Breast epithelium (tissue), 4 donors: ENCODE results near the gene CCDC82. TPM values are rescaled to one million over a fixed set of nuclear protein-coding genes. Genes with fewer than 3 reads are reported as not detected.

ENCODE experiments used
- DNase-seq, 2 donors: peaks; one replicate each; pipeline ENCODE4 v3.0.0-alpha.2; 2019; ENCODE audit warnings: low spot score in 2 of 2
- H3K27ac ChIP-seq, 2 donors: fragments of 200-600 bp; sonication (generic) in 1 of 2; one replicate each; pipeline ENCODE4 v1.5.1; 2016 to 2019; ENCODE audit warnings: mild to moderate bottlenecking in 1 of 2
- H3K27me3 ChIP-seq, 2 donors: fragments of 200-600 bp; sonication (generic) in 1 of 2; one replicate each; pipeline versions ENCODE4 v1.5.1 to v1.6.0; 2017 to 2019; ENCODE audit warnings: control low read depth in 1 of 2, mild to moderate bottlenecking in 1 of 2
- H3K36me3 ChIP-seq: fragments of 200-600 bp; one replicate; pipeline ENCODE4 v1.5.1; 2019
- H3K4me1 ChIP-seq, 2 donors: fragments of 200-600 bp; sonication (generic); one replicate each; pipeline ENCODE4 v1.5.1; 2016 to 2019; ENCODE audit warnings: control low read depth in 1 of 2
- H3K4me3 ChIP-seq, 3 donors: fragments of 200-600 bp; sonication (generic); 1 replicate in 2 of 3; 2 replicates in 1 of 3; pipeline ENCODE4 v1.5.1; 2016 to 2019; ENCODE audit warnings: mild to moderate bottlenecking in 3 of 3, moderate library complexity in 2 of 3
- H3K9me3 ChIP-seq, 2 donors: fragments of 200-600 bp; sonication (generic) in 1 of 2; one replicate each; pipeline ENCODE4 v1.5.1; 2016 to 2019; ENCODE audit warnings: control low read depth in 1 of 2
- POLR2A ChIP-seq: fragments of 450-650 bp; IDR thresholded peaks from one replicate; pipeline ENCODE4 v1.6.1; 2016; ENCODE audit warnings: antibody characterized with exemption, mild to moderate bottlenecking, moderate library complexity
- POLR2AphosphoS5 ChIP-seq, 3 donors: sonication (generic); formaldehyde crosslinking; IDR thresholded peaks; one replicate each; pipeline ENCODE4 v1.6.1; 2017; ENCODE audit warnings: antibody characterized with exemption in 3 of 3
- intact Hi-C: fragments of 100-400 bp; cut with DNase I; formaldehyde crosslinking; loops from one replicate; pipeline ENCODE4 v1.15.1; 2023; ENCODE audit warnings: low total_unique reads
- total RNA-seq, 3 donors: library from RNA; depleted of rRNA; stranded (reverse); fragments of >200 nt; gene quantifications; one replicate each; pipeline ENCODE4 v1.1.0, GENCODE V29; 2016
- TF ChIP-seq, protein P1 (sequence below), 3 donors: fragments of 450-650 bp; IDR thresholded peaks; one replicate each; pipeline ENCODE4 v1.5.1; 2016 to 2017; ENCODE audit warnings: antibody characterized with exemption in 3 of 3, mild to moderate bottlenecking in 3 of 3, moderate library complexity in 3 of 3

CCDC82 gene
- total RNA-seq, 3 donors from 2014 or later = 27.2 to 30.7 (median 29.5) TPM

GRCh38 chr11:96339706-96340554 lies 49.8 kb downstream of the CCDC82 start:
- no peak for TF ChIP-seq POLR2A
- TF ChIP-seq, protein P1, sequence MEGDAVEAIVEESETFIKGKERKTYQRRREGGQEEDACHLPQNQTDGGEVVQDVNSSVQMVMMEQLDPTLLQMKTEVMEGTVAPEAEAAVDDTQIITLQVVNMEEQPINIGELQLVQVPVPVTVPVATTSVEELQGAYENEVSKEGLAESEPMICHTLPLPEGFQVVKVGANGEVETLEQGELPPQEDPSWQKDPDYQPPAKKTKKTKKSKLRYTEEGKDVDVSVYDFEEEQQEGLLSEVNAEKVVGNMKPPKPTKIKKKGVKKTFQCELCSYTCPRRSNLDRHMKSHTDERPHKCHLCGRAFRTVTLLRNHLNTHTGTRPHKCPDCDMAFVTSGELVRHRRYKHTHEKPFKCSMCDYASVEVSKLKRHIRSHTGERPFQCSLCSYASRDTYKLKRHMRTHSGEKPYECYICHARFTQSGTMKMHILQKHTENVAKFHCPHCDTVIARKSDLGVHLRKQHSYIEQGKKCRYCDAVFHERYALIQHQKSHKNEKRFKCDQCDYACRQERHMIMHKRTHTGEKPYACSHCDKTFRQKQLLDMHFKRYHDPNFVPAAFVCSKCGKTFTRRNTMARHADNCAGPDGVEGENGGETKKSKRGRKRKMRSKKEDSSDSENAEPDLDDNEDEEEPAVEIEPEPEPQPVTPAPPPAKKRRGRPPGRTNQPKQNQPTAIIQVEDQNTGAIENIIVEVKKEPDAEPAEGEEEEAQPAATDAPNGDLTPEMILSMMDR (IDR thresholded peaks at IDR 0.05) = no peak
- TF ChIP-seq POLR2AphosphoS5 (IDR thresholded peaks at IDR 0.05) = no peak
- no peaks in the 10 kb centered on the region for H3K9me3 ChIP-seq
- H3K27me3 ChIP-seq = no peaks in the 10 kb centered on the region
- intact Hi-C loops = loop anchor here (10.0 kb wide), 1 partner anchor 1785 kb away; no protein-coding TSS in a partner anchor
- peak overlapping the region; percentile 62 to 87 (median 72) for H3K4me3 ChIP-seq
- H3K27ac ChIP-seq = peak overlapping the region; percentile 94 to 96
- H3K4me1 ChIP-seq = peaks cover 0 to 3% of the 10 kb centered on the region in 2 donors
- DNase-seq = peak in 1 of 2 donors; percentile 30
- H3K36me3 ChIP-seq = no peaks in the 10 kb centered on the region

DNA sequence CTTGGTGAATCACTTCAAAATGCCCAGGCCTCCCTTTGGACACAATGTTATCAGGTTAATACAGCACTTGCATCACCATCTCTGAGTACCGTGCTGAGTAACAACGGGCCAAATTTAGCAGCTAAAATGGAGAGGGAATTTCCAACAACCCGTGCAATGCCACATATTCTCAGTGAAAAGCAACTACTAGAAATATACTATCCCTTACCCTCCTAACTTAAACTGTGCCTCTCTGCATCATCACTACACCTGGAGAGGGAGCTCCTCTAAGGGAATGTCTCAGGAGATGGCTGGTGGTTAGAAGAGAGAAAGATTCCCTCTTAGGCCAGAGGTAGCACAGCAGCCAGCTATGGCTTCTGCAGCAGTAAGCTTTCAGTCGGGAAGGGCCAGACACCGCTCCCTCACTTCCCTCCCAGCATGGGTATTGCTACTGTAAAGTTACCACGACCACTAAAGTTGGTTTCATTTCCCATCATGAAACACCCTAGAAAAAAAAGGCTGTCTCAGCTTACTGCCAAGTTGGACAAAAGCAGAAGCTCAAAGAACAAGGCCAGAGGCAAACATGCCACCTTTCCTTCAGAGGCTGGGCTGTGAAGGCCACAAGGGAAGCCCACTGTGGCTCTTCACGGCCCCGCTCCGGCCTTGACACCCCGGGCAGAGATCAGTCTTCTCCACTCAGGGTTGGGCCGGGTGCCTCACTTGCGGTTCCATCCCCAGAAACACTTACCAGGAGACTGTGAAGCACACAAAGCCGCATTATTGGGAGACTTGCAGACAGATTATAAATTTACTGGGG lies 50.6 kb downstream of the CCDC82 start:
- TF ChIP-seq, protein P1 (IDR thresholded peaks at IDR 0.05) = no peak
- TF ChIP-seq POLR2AphosphoS5 (IDR thresholded peaks at IDR 0.05) = peak in 1 of 3 donors; percentile 50
- Histone ChIP-seq H3K36me3 (no peaks in the 10 kb centered on the region), H3K4me3 (peak overlapping the region; percentile 62 to 87 (median 72)), H3K9me3 (no peaks in the 10 kb centered on the region), H3K27me3 (no peaks in the 10 kb centered on the region), H3K27ac (peak overlapping the region; percentile 94 to 96), H3K4me1 (peaks cover 0 to 3% of the 10 kb centered on the region in 2 donors)
- intact Hi-C loops = loop anchor here (10.0 kb wide), 1 partner anchor 1784 kb away; no protein-coding TSS in a partner anchor
- DNase-seq = peak in 1 of 2 donors; percentile 39

- Histone ChIP-seq H3K27ac (peak overlapping the region; percentile 94 to 96), H3K36me3 (no peaks in the 10 kb centered on the region), H3K27me3 (no peaks in the 10 kb centered on the region), H3K9me3 (no peaks in the 10 kb centered on the region), H3K4me1 (peaks cover 0 to 3% of the 10 kb centered on the region in 2 donors), H3K4me3 (peak overlapping the region in 2 of 3 donors; percentile 72 to 87)
- no peak for DNase-seq
- intact Hi-C loops = loop anchor here (10.0 kb wide), 1 partner anchor 1783 kb away; no protein-coding TSS in a partner anchor
- TF ChIP-seq POLR2A (no peak), POLR2AphosphoS5 (IDR thresholded peaks at IDR 0.05) (no peak)
- TF ChIP-seq, protein P1 (IDR thresholded peaks at IDR 0.05) = no peak
These were observed 51.9 kb downstream of the CCDC82 start for GRCh38 chr11:96337541-96338431.

- H3K27me3 ChIP-seq = no peaks in the 10 kb centered on the region
- H3K27ac ChIP-seq = peak overlapping the region; percentile 39 to 96
- DNase-seq = no peak
- peaks cover 0 to 8% of the 10 kb centered on the region in 2 donors for H3K4me1 ChIP-seq
- intact Hi-C loops = loop anchor here (10.0 kb wide), 1 partner anchor 1781 kb away; no protein-coding TSS in a partner anchor
- H3K4me3 ChIP-seq = no peak overlapping the region
- H3K9me3 ChIP-seq = no peaks in the 10 kb centered on the region
- TF ChIP-seq, protein P1 (IDR thresholded peaks at IDR 0.05) = no peak
- TF ChIP-seq POLR2A (no peak), POLR2AphosphoS5 (IDR thresholded peaks at IDR 0.05) (no peak)
- no peaks in the 10 kb centered on the region for H3K36me3 ChIP-seq
These were observed 54.3 kb downstream of the CCDC82 start for GRCh38 chr11:96335388-96335787.
